ENCODE results near the gene CADPS2. TPM values are rescaled to one million over a fixed set of nuclear protein-coding genes. Genes with fewer than 3 reads are reported as not detected.

The CADPS2 gene
- polyA plus RNA-seq, 3 donors: not detected

DNA sequence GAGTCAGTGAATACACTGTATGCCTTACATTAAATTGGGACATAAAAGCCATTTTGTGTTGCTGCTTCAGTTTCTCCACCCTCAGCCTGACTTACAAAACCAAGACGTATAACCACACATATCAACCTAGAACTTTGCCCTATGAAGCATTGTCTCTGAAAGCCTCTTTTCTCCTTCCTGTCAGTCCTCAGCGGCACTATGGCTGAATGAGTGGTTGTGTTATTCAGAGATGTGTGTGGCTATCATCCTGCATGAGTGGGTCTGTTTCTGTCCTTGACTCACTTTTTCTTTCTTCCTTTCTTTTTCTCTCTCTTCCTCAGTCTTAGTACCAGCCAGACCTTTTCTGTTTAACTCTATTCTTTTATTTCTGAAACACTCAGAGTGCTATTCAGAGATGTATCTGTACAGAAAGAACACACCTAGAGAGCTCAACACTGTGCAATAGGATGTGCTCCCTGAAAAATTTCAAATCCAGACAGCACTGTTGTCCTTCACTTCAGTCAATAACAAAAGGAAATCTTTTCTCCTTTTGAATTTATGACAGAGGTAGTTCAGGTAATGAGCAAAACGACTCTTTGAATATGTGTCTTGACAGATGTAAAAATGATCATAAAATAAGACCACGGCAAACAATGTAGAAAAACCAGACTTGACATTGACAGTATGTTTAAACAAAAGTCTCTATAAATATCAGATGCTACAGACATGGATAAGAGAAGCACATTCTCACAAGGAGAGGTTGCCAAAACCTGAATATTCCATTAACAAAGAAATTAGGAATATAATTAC is 418.4 kb downstream of the CADPS2 start:
- peaks cover 0 to 2% (median 1%) of the 10 kb centered on the region in 3 donors for H3K27me3 Mint-ChIP-seq (ENCODE audit: low read depth in 3 of 3)
- no peak for DNase-seq
- no peak overlapping the region for H3K4me3 Mint-ChIP-seq
- H3K9me3 Mint-ChIP-seq: peaks cover 0 to 1% (median 0%) of the 10 kb centered on the region in 7 donors
- H3K36me3 ChIP-seq (replicated peaks in 1 of 2; ENCODE audit: control insufficient read depth in 1 of 2, insufficient read depth in 2 of 2, low read length in 2 of 2): no peaks in the 10 kb centered on the region
- no peak overlapping the region for H3K4me3 ChIP-seq (replicated peaks in 1 of 3; ENCODE audit: low read depth in 2 of 3, low read length in 3 of 3)
- H3K4me1 Mint-ChIP-seq: no peaks in the 10 kb centered on the region
- H3K27ac ChIP-seq (ENCODE audit: low read depth in 1 of 2, low read length in 2 of 2): no peak overlapping the region
- H3K27ac Mint-ChIP-seq: no peak overlapping the region
- no peaks in the 10 kb centered on the region for H3K4me1 ChIP-seq (ENCODE audit: control insufficient read depth in 1 of 2, insufficient read depth in 2 of 2, low read length in 2 of 2)
- TF ChIP-seq, protein P1, sequence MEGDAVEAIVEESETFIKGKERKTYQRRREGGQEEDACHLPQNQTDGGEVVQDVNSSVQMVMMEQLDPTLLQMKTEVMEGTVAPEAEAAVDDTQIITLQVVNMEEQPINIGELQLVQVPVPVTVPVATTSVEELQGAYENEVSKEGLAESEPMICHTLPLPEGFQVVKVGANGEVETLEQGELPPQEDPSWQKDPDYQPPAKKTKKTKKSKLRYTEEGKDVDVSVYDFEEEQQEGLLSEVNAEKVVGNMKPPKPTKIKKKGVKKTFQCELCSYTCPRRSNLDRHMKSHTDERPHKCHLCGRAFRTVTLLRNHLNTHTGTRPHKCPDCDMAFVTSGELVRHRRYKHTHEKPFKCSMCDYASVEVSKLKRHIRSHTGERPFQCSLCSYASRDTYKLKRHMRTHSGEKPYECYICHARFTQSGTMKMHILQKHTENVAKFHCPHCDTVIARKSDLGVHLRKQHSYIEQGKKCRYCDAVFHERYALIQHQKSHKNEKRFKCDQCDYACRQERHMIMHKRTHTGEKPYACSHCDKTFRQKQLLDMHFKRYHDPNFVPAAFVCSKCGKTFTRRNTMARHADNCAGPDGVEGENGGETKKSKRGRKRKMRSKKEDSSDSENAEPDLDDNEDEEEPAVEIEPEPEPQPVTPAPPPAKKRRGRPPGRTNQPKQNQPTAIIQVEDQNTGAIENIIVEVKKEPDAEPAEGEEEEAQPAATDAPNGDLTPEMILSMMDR (IDR thresholded peaks at IDR 0.05): no peak
- no peaks in the 10 kb centered on the region for H3K79me2 ChIP-seq (ENCODE audit: insufficient read depth, low read length)
- no peaks in the 10 kb centered on the region for H3K27me3 ChIP-seq (ENCODE audit: control insufficient read depth in 2 of 2, insufficient read depth in 2 of 2, low read length in 2 of 2)
- H4K20me1 ChIP-seq (ENCODE audit: insufficient read depth, low read length): no peaks in the 10 kb centered on the region
- no peaks in the 10 kb centered on the region for H3K9me3 ChIP-seq (replicated peaks in 1 of 2; ENCODE audit: control insufficient read depth in 1 of 2, insufficient read depth in 1 of 2, low read length in 2 of 2)
- WGBS (ENCODE audit: insufficient coverage): 80% methylated on average over 1 of the region's 4 CpGs
- H3K36me3 Mint-ChIP-seq: no peaks in the 10 kb centered on the region
- no peak overlapping the region for H3K9ac ChIP-seq (ENCODE audit: insufficient read depth, low read length, poor library complexity, severe bottlenecking)
- intact Hi-C loops (cut with micrococcal nuclease): no loop called here
- no peak overlapping the region for H3K4me2 ChIP-seq (replicated peaks; ENCODE audit: extremely low read depth, low read length, poor library complexity, severe bottlenecking)
- no peak overlapping the region for H2AFZ ChIP-seq (ENCODE audit: insufficient read depth, low read depth, low read length, poor library complexity, severe bottlenecking)

DNA sequence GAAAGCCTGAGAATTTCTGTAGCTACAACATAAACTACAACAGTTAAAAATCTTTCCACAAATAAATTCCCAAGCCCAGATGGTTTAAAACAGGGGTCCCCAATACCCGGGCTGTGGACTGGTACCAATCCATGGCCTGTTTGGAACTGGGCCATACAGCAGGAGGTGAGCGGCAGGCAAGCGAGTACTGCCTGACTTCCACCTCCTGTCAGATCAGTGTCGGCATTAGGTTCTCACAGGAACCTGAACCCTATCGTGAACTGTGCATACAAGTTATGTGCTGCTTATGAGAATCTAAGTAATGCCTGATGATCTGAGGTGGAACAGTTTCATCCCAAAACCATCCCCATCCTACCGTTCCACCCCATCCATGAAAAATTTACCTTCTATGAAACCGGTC is 421.0 kb downstream of the CADPS2 start:
- H3K27ac ChIP-seq (ENCODE audit: low read depth in 1 of 2, low read length in 2 of 2): no peak overlapping the region
- WGBS (ENCODE audit: insufficient coverage): 96% methylated on average over 3 of the region's 7 CpGs
- no peaks in the 10 kb centered on the region for H3K4me1 ChIP-seq (ENCODE audit: control insufficient read depth in 1 of 2, insufficient read depth in 2 of 2, low read length in 2 of 2)
- no peak overlapping the region for H3K4me3 ChIP-seq (replicated peaks in 1 of 3; ENCODE audit: low read depth in 2 of 3, low read length in 3 of 3)
- no peaks in the 10 kb centered on the region for H3K36me3 ChIP-seq (replicated peaks in 1 of 2; ENCODE audit: control insufficient read depth in 1 of 2, insufficient read depth in 2 of 2, low read length in 2 of 2)
- Mint-ChIP-seq H3K4me1 (no peaks in the 10 kb centered on the region), H3K4me3 (no peak overlapping the region), H3K36me3 (no peaks in the 10 kb centered on the region), H3K9me3 (peaks cover 0 to 1% (median 0%) of the 10 kb centered on the region in 7 donors), H3K27me3 (ENCODE audit: low read depth in 3 of 3) (peaks cover 0 to 2% (median 1%) of the 10 kb centered on the region in 3 donors), H3K27ac (no peak overlapping the region)
- TF ChIP-seq, protein P1 (IDR thresholded peaks at IDR 0.05): no peak
- no peak overlapping the region for H2AFZ ChIP-seq (ENCODE audit: insufficient read depth, low read depth, low read length, poor library complexity, severe bottlenecking)
- no peaks in the 10 kb centered on the region for H3K9me3 ChIP-seq (replicated peaks in 1 of 2; ENCODE audit: control insufficient read depth in 1 of 2, insufficient read depth in 1 of 2, low read length in 2 of 2)
- no peaks in the 10 kb centered on the region for H3K79me2 ChIP-seq (ENCODE audit: insufficient read depth, low read length)
- no peak overlapping the region for H3K9ac ChIP-seq (ENCODE audit: insufficient read depth, low read length, poor library complexity, severe bottlenecking)
- no peaks in the 10 kb centered on the region for H3K27me3 ChIP-seq (ENCODE audit: control insufficient read depth in 2 of 2, insufficient read depth in 2 of 2, low read length in 2 of 2)
- no peaks in the 10 kb centered on the region for H4K20me1 ChIP-seq (ENCODE audit: insufficient read depth, low read length)
- intact Hi-C loops (cut with micrococcal nuclease): no loop called here
- no peak for DNase-seq
- H3K4me2 ChIP-seq (replicated peaks; ENCODE audit: extremely low read depth, low read length, poor library complexity, severe bottlenecking): no peak overlapping the region

Data from CD14-positive monocyte (primary cell).